ENCODE results near the gene NR2F1.
A peak's percentile ranks its signal among the peaks of the same experiment; 100 is the strongest.

Gene NR2F1

DNA sequence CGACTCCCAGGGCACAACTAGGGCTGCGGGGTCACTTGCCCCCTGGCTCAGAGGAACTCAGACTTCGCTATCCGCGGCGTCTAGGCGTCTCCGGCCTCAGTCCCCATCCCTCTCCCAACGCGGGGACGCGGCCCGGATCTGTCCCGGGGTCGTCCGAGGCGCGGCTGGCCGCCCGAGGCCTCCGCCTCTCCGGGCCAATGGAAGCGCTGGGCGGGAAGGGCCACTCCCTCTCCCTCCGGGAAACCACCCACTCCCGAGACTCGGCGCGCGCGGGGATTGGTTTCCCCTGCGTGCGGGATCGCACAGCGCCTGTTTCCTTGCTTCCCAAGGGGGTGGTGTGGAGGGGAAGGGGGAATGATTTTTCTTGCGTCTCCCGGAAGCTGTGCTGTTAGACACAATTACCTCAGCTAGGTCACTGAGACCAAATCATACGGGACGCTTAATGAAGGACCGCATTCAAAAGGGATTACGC lies 38.3 kb downstream of the NR2F1 start:
- TF ChIP-seq, protein P1, sequence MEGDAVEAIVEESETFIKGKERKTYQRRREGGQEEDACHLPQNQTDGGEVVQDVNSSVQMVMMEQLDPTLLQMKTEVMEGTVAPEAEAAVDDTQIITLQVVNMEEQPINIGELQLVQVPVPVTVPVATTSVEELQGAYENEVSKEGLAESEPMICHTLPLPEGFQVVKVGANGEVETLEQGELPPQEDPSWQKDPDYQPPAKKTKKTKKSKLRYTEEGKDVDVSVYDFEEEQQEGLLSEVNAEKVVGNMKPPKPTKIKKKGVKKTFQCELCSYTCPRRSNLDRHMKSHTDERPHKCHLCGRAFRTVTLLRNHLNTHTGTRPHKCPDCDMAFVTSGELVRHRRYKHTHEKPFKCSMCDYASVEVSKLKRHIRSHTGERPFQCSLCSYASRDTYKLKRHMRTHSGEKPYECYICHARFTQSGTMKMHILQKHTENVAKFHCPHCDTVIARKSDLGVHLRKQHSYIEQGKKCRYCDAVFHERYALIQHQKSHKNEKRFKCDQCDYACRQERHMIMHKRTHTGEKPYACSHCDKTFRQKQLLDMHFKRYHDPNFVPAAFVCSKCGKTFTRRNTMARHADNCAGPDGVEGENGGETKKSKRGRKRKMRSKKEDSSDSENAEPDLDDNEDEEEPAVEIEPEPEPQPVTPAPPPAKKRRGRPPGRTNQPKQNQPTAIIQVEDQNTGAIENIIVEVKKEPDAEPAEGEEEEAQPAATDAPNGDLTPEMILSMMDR (conservative IDR thresholded peaks at IDR 0.05; ENCODE audit: low read length), result no peak
- DNase-seq (ENCODE audit: low read depth), result peak; percentile 31
- peak overlapping the region; percentile 61 for H3K4me3 ChIP-seq (ENCODE audit: low read length)

DNA sequence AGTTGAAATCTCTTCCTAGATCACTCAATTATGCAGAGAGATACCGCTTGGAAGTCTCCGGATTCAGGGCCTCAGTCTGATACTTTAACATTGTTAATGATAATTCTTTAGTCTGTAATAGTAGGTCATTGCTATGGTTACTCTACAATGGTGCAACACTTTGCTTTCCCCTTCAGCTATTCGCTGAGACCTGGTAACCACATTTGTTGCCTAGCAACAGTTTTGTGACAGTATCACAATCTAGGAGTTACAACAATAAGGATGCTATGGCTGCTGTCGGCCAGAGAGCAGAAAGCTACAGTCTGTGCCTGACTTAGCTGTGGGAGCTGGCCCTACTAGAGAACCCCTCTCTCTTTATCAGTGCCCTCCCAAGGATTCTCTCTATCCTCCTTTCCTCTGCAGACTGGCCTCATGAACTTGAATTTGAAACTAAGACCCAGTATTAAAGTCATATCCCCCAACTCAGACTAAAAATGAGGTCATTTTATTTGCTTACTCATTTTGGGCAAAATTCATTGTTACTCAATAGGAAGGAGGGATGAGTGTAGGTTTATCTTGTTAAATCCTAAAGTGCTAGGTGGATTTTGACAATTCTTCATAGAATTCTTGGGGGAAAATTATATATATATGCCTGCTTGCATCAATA lies 39.3 kb downstream of the NR2F1 start:
- no peak overlapping the region for H3K4me3 ChIP-seq (ENCODE audit: low read length)
- peak; percentile 61 for DNase-seq (ENCODE audit: low read depth)
- TF ChIP-seq, protein P1 (conservative IDR thresholded peaks at IDR 0.05; ENCODE audit: low read length), result no peak

DNA sequence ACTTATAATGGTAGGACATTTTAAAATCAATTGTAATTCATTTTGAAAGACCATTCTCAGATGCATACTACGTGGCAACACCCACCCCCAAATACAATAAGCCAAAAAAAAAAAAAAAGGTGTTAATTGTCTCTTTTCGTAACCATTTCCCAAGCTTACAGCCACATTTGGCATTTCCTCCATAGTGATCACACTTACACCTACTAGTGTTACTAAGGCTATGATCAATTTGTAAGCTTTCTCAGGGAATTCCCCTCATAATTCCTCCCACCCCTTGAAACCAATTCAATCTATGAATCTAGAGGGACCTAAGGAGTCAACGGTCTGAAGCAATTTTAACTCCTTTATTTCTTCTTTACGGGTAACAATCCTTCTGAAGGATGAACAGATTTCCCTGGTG lies 40.1 kb downstream of the NR2F1 start:
- H3K4me3 ChIP-seq (ENCODE audit: low read length), result no peak overlapping the region
- DNase-seq (ENCODE audit: low read depth), result no peak
- TF ChIP-seq, protein P1 (conservative IDR thresholded peaks at IDR 0.05; ENCODE audit: low read length), result no peak

DNA sequence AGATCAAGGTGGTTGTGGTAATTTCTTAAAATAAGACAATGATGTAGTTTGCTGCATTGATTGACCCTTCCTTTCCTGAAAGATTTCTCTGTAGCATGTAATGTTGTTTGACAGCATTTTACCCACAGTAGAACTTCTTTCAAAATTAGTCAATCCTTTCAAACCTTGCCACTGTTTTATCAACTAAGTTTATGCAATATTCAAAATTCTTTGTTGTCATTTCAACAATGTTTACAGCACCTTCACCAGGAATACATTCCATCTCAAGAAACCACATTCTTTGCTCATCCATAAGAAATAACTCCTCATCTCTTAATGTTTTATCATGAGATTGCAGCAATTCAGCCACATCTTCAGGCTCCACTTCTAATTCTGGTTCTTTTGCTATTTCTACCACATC lies 43.8 kb downstream of the NR2F1 start:
- TF ChIP-seq, protein P1 (conservative IDR thresholded peaks at IDR 0.05; ENCODE audit: low read length), result no peak
- DNase-seq (ENCODE audit: low read depth), result no peak
- H3K4me3 ChIP-seq (ENCODE audit: low read length), result no peak overlapping the region

DNA sequence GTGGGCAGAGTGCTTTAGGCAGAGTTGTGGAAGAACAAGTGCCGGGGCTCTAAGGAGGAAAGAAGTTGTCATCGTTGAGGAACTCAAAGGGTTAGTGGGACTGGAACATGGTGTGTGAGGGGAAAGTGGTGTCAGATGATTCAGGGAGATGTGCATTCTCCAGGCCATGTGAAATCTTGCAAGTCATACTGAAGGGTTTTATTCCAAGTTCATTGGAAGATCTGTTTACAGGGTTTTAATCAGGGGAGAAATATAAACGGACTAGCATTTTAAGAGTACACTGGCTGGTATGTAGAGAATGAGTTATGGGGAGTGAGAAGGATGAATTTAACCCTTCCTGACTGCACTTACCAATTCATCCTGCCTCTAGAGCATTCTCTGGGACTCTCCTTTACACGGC lies 49.3 kb downstream of the NR2F1 start:
- no peak overlapping the region for H3K4me3 ChIP-seq (ENCODE audit: low read length)
- TF ChIP-seq, protein P1 (conservative IDR thresholded peaks at IDR 0.05; ENCODE audit: low read length), result no peak
- DNase-seq (ENCODE audit: low read depth), result no peak

DNA sequence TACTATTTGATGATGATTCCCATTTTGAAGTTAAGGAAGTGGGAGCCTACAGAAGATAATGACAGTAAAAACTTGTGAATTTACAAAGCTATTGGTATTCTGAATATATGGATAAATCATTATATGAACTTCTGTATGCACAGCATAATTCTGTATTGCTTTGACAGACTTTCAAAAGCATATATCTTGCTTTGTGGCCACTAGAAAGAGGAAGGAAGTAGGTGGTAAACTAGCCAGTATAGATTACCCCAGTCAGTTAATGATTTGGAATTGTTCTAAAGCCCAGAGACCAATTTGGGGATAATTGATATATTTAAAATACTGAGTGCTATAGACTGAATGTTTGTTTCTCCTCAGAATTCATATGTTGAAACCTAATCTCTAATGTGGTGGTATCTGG lies 53.0 kb downstream of the NR2F1 start:
- H3K4me3 ChIP-seq (ENCODE audit: low read length), result no peak overlapping the region
- TF ChIP-seq, protein P1 (conservative IDR thresholded peaks at IDR 0.05; ENCODE audit: low read length), result no peak
- no peak for DNase-seq (ENCODE audit: low read depth)

DNA sequence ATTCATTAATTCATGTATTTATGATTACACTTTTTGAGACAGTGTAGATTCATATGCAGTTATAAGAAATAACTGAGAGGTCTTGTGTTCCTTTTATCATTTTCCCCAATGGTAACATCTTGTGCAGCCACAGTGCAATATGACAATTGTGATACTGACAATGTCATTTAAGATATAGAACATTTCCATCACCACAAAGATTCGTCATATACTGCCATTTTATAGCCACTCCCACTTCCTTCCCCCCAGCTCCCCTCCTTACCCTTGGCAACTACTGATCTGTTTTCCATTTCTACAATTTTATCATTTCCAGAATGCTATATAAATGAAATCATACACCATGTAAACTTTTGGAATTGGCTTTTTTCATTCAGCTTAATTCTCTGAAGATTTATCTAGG lies 53.8 kb downstream of the NR2F1 start:
- no peak overlapping the region for H3K4me3 ChIP-seq (ENCODE audit: low read length)
- no peak for DNase-seq (ENCODE audit: low read depth)
- TF ChIP-seq, protein P1 (conservative IDR thresholded peaks at IDR 0.05; ENCODE audit: low read length), result no peak

Measured in AG10803 (cell line).